Measurements from ENCODE around the gene MTHFD1L. TPM values are rescaled to one million over a fixed set of nuclear protein-coding genes. Genes with fewer than 3 reads are reported as not detected.
"Not testable (repeated sequence)": the region's sequence is repeated elsewhere in the genome, so short reads cannot be mapped to it uniquely, and the experiment has no call there.

The MTHFD1L gene
- total RNA-seq, 2 donors from 2014 or later, result 3.1 to 18.7 TPM

GRCh38 chr6:151075930-151076555 is 210.5 kb downstream of the MTHFD1L start:
- TF ChIP-seq POLR2A (IDR thresholded peaks at IDR 0.05), result no peak
- TF ChIP-seq, protein P1, sequence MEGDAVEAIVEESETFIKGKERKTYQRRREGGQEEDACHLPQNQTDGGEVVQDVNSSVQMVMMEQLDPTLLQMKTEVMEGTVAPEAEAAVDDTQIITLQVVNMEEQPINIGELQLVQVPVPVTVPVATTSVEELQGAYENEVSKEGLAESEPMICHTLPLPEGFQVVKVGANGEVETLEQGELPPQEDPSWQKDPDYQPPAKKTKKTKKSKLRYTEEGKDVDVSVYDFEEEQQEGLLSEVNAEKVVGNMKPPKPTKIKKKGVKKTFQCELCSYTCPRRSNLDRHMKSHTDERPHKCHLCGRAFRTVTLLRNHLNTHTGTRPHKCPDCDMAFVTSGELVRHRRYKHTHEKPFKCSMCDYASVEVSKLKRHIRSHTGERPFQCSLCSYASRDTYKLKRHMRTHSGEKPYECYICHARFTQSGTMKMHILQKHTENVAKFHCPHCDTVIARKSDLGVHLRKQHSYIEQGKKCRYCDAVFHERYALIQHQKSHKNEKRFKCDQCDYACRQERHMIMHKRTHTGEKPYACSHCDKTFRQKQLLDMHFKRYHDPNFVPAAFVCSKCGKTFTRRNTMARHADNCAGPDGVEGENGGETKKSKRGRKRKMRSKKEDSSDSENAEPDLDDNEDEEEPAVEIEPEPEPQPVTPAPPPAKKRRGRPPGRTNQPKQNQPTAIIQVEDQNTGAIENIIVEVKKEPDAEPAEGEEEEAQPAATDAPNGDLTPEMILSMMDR (IDR thresholded peaks at IDR 0.05), result no peak
- TF ChIP-seq POLR2AphosphoS5 (IDR thresholded peaks at IDR 0.05), result no peak
- DNase-seq (ENCODE audit: low spot score), result no peak
- Histone ChIP-seq H3K9me3 (no peaks in the 10 kb centered on the region), H3K27me3 (replicated peaks; ENCODE audit: insufficient read depth) (no peaks in the 10 kb centered on the region), H3K36me3 (no peaks in the 10 kb centered on the region), H3K4me1 (replicated peaks) (no peaks in the 10 kb centered on the region), H3K27ac (no peak overlapping the region), H3K4me3 (no peak overlapping the region)
- intact Hi-C loops (cut with DNase I), result no loop called here
- WGBS, result 96% methylated on average over 5 of the region's 5 CpGs

GRCh38 chr6:151078655-151079054 is 213.2 kb downstream of the MTHFD1L start:
- no peaks in the 10 kb centered on the region for H3K27me3 ChIP-seq (replicated peaks; ENCODE audit: insufficient read depth)
- intact Hi-C loops (cut with DNase I), result no loop called here
- TF ChIP-seq, protein P1 (IDR thresholded peaks at IDR 0.05), result no peak
- TF ChIP-seq POLR2AphosphoS5 (IDR thresholded peaks at IDR 0.05) (no peak), POLR2A (IDR thresholded peaks at IDR 0.05) (no peak)
- H3K4me3 ChIP-seq, result no peak overlapping the region
- no peaks in the 10 kb centered on the region for H3K36me3 ChIP-seq
- H3K9me3 ChIP-seq, result no peaks in the 10 kb centered on the region
- 96% methylated on average over 4 of the region's 6 CpGs for WGBS
- no peaks in the 10 kb centered on the region for H3K4me1 ChIP-seq (replicated peaks)
- no peak overlapping the region for H3K27ac ChIP-seq
- no peak for DNase-seq (ENCODE audit: low spot score)

DNA sequence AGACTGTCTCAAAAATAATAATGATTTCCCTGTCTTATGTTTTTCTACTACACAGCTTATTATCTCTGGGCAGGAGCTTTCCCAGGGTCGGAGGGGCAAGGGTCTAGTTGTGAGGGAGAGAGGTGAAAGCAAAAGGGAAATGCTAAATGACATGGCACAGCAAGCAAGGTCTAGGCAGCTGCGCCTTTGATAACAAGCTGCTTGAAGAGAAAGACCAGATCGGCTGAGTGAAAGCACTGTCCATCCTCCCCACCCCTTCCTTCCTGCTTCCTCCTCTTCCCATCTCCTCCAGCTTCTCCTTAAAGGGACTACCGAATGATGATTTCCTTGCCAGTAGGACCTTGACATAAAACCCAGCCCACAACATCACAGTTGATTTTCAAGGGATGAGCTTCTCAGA is 216.2 kb downstream of the MTHFD1L start:
- intact Hi-C loops (cut with DNase I), result no loop called here
- TF ChIP-seq, protein P1 (IDR thresholded peaks at IDR 0.05), result no peak
- TF ChIP-seq POLR2A (IDR thresholded peaks at IDR 0.05) (no peak), POLR2AphosphoS5 (IDR thresholded peaks at IDR 0.05) (no peak)
- no peaks in the 10 kb centered on the region for H3K4me1 ChIP-seq (replicated peaks)
- H3K27me3 ChIP-seq (replicated peaks; ENCODE audit: insufficient read depth), result no peaks in the 10 kb centered on the region
- no peak overlapping the region for H3K4me3 ChIP-seq
- H3K9me3 ChIP-seq, result no peaks in the 10 kb centered on the region
- WGBS, result 67% methylated on average over 4 of the region's 4 CpGs
- no peaks in the 10 kb centered on the region for H3K36me3 ChIP-seq
- DNase-seq (ENCODE audit: low spot score), result no peak
- no peak overlapping the region for H3K27ac ChIP-seq

DNA sequence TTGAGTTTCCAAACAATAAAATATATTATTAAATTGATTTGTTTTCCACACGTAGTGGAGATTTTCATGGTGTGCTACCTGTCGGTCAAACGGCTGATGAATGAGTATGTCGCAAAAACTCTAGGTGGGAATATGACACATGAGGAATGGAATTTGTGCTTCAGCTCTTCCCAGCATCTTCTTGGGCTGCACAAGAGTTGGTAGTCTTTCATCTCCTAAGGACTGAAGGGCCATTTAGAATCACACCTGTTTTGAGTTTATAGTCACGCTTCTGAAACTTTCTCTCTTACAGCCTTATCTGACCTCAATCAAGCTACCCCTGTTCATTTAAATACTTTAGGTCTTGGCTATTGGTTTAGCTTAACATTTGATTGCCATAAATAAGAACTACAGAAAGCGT is 216.6 kb downstream of the MTHFD1L start:
- H3K4me3 ChIP-seq, result no peak overlapping the region
- no peak for DNase-seq (ENCODE audit: low spot score)
- H3K36me3 ChIP-seq, result no peaks in the 10 kb centered on the region
- TF ChIP-seq, protein P1 (IDR thresholded peaks at IDR 0.05), result no peak
- TF ChIP-seq POLR2AphosphoS5 (IDR thresholded peaks at IDR 0.05) (no peak), POLR2A (IDR thresholded peaks at IDR 0.05) (no peak)
- H3K9me3 ChIP-seq, result no peaks in the 10 kb centered on the region
- H3K27ac ChIP-seq, result no peak overlapping the region
- no peaks in the 10 kb centered on the region for H3K27me3 ChIP-seq (replicated peaks; ENCODE audit: insufficient read depth)
- intact Hi-C loops (cut with DNase I), result no loop called here
- 85% methylated on average over 6 of the region's 6 CpGs for WGBS
- no peaks in the 10 kb centered on the region for H3K4me1 ChIP-seq (replicated peaks)

GRCh38 chr6:151084275-151084674 is 218.8 kb downstream of the MTHFD1L start:
- Histone ChIP-seq H3K27ac (no peak overlapping the region), H3K9me3 (no peaks in the 10 kb centered on the region), H3K4me3 (no peak overlapping the region), H3K4me1 (replicated peaks) (no peaks in the 10 kb centered on the region), H3K36me3 (no peaks in the 10 kb centered on the region), H3K27me3 (replicated peaks; ENCODE audit: insufficient read depth) (no peaks in the 10 kb centered on the region)
- 95% methylated on average over 10 of the region's 10 CpGs for WGBS
- no peak for DNase-seq (ENCODE audit: low spot score)
- no peak for TF ChIP-seq POLR2AphosphoS5 (IDR thresholded peaks at IDR 0.05)
- no peak for TF ChIP-seq POLR2A (IDR thresholded peaks at IDR 0.05)
- TF ChIP-seq, protein P1 (IDR thresholded peaks at IDR 0.05), result no peak
- intact Hi-C loops (cut with DNase I), result no loop called here

- H3K4me3 ChIP-seq; H3K27ac ChIP-seq; H3K27me3 ChIP-seq (replicated peaks; ENCODE audit: insufficient read depth); H3K4me1 ChIP-seq (replicated peaks); H3K9me3 ChIP-seq; DNase-seq (ENCODE audit: low spot score); intact Hi-C loops (cut with DNase I); H3K36me3 ChIP-seq: not testable (repeated sequence)
- 98% methylated on average over 8 of the region's 8 CpGs for WGBS
These were observed 221.6 kb downstream of the MTHFD1L start for GRCh38 chr6:151087055-151087454.
